Chondrocyte (in vitro differentiated cells): ENCODE measurements around the gene ALPK1. TPM values are rescaled to one million over a fixed set of nuclear protein-coding genes. Genes with fewer than 3 reads are reported as not detected.
A peak's percentile ranks its signal among the peaks of the same experiment; 100 is the strongest.

Experiments used
- DNase-seq: peaks from one replicate; pipeline ENCODE4 v3.0.0; 2021; ENCODE audit warnings: mixed read lengths, low spot score
- H3K27ac Mint-ChIP-seq: one replicate; pipeline ENCODE4 v1.8.0; 2021; ENCODE audit warnings: mild to moderate bottlenecking, moderate library complexity, mixed read lengths; ENCODE audit not compliant: unreplicated experiment
- H3K27me3 Mint-ChIP-seq: 2 replicates; pipeline ENCODE4 v1.8.0; 2021; ENCODE audit warnings: low read depth, mixed read lengths
- H3K36me3 Mint-ChIP-seq: 2 replicates; pipeline ENCODE4 v1.8.0; 2021; ENCODE audit warnings: low read depth, mixed read lengths
- H3K4me1 Mint-ChIP-seq: 2 replicates; pipeline ENCODE4 v1.8.0; 2021; ENCODE audit warnings: low read depth, mild to moderate bottlenecking, mixed read lengths
- H3K4me3 Mint-ChIP-seq: one replicate; pipeline ENCODE4 v1.8.0; 2021; ENCODE audit warnings: mild to moderate bottlenecking, moderate library complexity, mixed read lengths; ENCODE audit not compliant: unreplicated experiment
- H3K9me3 Mint-ChIP-seq: 2 replicates; pipeline ENCODE4 v1.8.0; 2021; ENCODE audit warnings: low read depth, mixed read lengths
- total RNA-seq: library from RNA; stranded (reverse); gene quantifications from 3 replicates; pipeline ENCODE4 v1.2.1, GENCODE V29; 2021
- TF ChIP-seq, protein P1 (sequence below): fragments of 200-600 bp; sonication (generic); IDR thresholded peaks from 2 replicates; pipeline ENCODE4 v1.5.0; 2021; ENCODE audit warnings: antibody characterized with exemption, mild to moderate bottlenecking, moderate library complexity

The ALPK1 gene
- total RNA-seq, 1 donor from 2014 or later = 6.5 TPM

DNA sequence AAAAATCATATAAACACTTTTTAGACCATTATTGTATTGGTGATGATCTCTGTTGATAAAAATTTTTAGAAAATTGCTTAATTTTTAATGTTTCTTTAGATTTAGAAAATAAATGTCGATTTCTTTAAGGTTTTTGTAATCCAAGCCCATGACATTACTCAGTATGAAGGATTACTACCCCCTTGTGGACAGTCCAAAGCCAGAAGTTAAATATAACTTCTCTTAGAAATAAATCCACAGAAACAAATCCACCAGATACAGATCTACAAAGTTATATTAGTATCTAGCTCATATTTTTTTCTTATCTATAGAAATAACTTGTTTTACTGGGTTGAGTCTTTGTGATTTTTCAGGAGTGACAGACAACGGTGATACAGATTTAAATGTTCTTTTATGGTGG, 30.3 kb upstream of the ALPK1 start:
- H3K4me1 Mint-ChIP-seq = peaks cover 3% of the 10 kb centered on the region
- TF ChIP-seq, protein P1, sequence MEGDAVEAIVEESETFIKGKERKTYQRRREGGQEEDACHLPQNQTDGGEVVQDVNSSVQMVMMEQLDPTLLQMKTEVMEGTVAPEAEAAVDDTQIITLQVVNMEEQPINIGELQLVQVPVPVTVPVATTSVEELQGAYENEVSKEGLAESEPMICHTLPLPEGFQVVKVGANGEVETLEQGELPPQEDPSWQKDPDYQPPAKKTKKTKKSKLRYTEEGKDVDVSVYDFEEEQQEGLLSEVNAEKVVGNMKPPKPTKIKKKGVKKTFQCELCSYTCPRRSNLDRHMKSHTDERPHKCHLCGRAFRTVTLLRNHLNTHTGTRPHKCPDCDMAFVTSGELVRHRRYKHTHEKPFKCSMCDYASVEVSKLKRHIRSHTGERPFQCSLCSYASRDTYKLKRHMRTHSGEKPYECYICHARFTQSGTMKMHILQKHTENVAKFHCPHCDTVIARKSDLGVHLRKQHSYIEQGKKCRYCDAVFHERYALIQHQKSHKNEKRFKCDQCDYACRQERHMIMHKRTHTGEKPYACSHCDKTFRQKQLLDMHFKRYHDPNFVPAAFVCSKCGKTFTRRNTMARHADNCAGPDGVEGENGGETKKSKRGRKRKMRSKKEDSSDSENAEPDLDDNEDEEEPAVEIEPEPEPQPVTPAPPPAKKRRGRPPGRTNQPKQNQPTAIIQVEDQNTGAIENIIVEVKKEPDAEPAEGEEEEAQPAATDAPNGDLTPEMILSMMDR = peak; percentile 79
- no peak overlapping the region for H3K27ac Mint-ChIP-seq
- DNase-seq = no peak
- H3K4me3 Mint-ChIP-seq = no peak overlapping the region
- peaks cover 5% of the 10 kb centered on the region for H3K9me3 Mint-ChIP-seq
- no peaks in the 10 kb centered on the region for H3K27me3 Mint-ChIP-seq
- peaks cover 9% of the 10 kb centered on the region for H3K36me3 Mint-ChIP-seq

DNA sequence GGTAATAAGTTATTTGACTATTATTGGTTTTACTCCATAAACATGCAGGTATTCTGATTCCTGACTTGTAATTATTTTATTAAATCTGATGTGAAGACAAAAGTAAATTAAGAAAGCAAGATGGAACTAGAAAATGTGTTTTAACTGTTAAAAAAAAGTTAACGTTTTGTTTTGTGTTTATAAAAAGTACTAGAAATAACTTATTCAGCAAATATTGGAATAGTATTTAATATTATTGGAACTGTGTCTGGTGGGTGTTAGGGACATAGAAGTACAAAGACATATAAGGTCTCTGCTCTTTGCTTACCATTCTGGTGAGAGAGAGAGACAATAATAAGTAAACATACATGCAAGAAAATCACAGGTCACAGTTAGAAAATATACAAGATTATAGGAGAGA, 27.1 kb upstream of the ALPK1 start:
- TF ChIP-seq, protein P1 = no peak
- Mint-ChIP-seq H3K27me3 (no peaks in the 10 kb centered on the region), H3K27ac (no peak overlapping the region)

DNA sequence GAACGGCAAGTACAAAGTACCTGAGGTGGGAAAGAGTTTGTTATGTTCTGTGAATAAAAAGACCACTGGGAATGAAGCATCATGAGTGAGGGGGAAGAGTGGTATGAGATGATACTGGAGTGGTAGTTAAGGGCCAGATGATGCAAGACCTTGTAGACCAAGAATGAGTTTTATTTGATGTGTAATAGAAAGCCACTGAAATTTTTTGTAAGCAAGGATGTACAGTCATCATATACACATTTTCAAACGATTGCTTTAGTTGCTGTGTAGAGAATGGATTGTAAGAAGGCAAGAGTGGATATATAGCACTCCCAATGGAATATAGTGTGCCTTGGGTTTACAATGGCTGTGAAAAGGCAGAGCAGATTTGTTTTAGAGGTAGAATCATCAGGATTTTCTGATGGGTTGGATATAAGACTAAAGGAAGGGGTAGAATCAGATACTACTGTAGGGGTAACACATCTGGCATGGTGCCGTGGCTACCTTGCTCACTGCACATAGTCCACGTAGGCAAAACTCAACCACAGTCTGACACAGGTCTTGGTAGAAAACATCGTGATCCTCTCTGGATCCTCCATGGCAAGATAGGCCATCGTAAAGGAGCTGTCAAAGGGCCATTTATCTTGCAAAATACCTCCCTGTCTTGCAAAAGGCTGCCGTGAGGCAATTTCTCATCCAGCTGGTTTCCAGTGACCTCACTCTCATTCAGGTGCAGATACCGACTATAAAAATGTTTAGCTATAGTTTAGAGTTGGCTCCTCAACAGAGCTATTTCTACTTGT, 26.3 kb upstream of the ALPK1 start:
- Mint-ChIP-seq H3K9me3 (peaks cover 13% of the 10 kb centered on the region), H3K27ac (no peak overlapping the region), H3K4me1 (peaks cover 10% of the 10 kb centered on the region), H3K36me3 (peaks cover 17% of the 10 kb centered on the region), H3K4me3 (no peak overlapping the region), H3K27me3 (no peaks in the 10 kb centered on the region)
- TF ChIP-seq, protein P1 = no peak
- DNase-seq = no peak

More for the DNA sequence above, 27.1 kb upstream of the ALPK1 start:
- DNase-seq = no peak
- Mint-ChIP-seq H3K36me3 (peaks cover 15% of the 10 kb centered on the region), H3K9me3 (peaks cover 13% of the 10 kb centered on the region), H3K4me1 (peaks cover 10% of the 10 kb centered on the region), H3K4me3 (no peak overlapping the region)

DNA sequence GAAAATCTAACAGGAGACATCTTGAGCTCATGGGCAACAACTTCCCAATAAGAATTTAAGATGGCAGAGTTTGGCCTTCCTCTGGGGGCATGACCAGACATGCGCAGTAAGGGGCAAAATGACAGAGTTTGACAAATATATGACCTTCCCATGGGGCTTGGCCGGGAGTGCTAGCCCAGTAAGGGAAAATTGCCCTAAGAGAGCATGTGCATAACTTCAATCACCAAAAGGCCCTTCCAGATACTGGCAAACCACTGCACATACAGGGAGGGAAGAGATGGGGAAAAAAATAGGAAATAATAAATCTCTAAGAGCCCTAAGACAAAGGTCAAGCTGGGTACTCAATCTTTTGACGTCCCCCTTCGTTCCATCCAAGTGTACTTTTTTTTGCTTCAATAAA, 24.9 kb upstream of the ALPK1 start:
- H3K9me3 Mint-ChIP-seq = peaks cover 13% of the 10 kb centered on the region
- no peak overlapping the region for H3K4me3 Mint-ChIP-seq
- H3K27ac Mint-ChIP-seq = no peak overlapping the region
- H3K4me1 Mint-ChIP-seq = peaks cover 10% of the 10 kb centered on the region
- peaks cover 21% of the 10 kb centered on the region for H3K36me3 Mint-ChIP-seq
- no peaks in the 10 kb centered on the region for H3K27me3 Mint-ChIP-seq
- TF ChIP-seq, protein P1 = no peak
- DNase-seq = no peak

DNA sequence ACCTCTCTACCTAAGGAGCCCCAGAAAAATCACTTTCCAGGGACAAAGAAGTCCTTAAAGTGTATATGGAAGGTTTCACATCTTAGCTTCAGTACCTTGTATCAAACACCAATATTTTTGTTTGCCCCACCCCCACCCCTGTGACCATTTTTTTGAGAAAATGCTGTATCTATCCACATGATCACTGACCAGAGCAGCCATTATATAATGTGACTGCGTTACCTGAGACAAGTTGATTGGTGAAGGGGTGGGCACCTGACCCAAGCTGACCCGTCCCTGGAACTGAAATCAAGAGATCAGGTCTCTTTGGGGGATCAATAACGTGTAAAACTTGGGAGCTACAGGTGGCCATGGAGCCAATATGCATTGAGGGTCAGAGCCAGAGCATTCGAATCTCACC, 22.2 kb upstream of the ALPK1 start:
- peaks cover 13% of the 10 kb centered on the region for H3K9me3 Mint-ChIP-seq
- H3K27ac Mint-ChIP-seq = no peak overlapping the region
- H3K36me3 Mint-ChIP-seq = peaks cover 22% of the 10 kb centered on the region
- TF ChIP-seq, protein P1 = no peak
- no peak for DNase-seq
- no peaks in the 10 kb centered on the region for H3K27me3 Mint-ChIP-seq
- H3K4me3 Mint-ChIP-seq = no peak overlapping the region
- peaks cover 12% of the 10 kb centered on the region for H3K4me1 Mint-ChIP-seq
